T47D (cell line): Measurements from ENCODE around the gene TAP2.
"Not testable (repeated sequence)": the region's sequence is repeated elsewhere in the genome, so short reads cannot be mapped to it uniquely, and the experiment has no call there.

ENCODE experiments used
- DNase-seq, 2 experiments: peaks; one replicate each; pipeline versions ENCODE4 v3.0.0 to v3.0.0-alpha.2; 2011 to 2012; ENCODE audit warnings: low read depth in 1 of 2, low spot score in 1 of 2
- JUND ChIP-seq: IDR thresholded peaks from 2 replicates; pipeline ENCODE4 v1.6.1; 2012; ENCODE audit warnings: low read depth
- in situ Hi-C: cut with HindIII; loops from 2 replicates; pipeline ENCODE4 v1.10.0; 2016; ENCODE audit warnings: low sequenced_read_pairs, low pct_unique_long_range_greater_than_20kb

Gene TAP2

DNA sequence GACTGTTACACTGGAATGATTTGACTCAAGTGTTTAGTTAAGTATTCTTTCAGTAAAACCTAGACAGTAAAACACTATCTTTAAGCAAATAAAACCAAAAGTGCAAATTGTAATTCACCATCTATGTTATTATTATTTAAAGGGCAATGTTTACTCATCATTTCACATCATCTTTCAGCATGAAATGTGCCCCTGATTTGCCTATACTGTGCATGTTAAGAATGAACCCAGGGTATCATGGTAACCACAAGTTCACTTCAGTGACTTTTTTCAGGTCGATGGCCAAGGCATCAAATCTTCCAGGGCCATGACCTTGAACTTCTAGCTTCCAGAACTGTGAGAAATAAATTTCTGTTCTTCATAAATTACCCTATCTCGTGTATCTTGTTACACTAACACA is 19.7 kb downstream of the TAP2 start:
- no peak for TF ChIP-seq JUND
- DNase-seq = no peak
- in situ Hi-C loops = no loop called here

DNA sequence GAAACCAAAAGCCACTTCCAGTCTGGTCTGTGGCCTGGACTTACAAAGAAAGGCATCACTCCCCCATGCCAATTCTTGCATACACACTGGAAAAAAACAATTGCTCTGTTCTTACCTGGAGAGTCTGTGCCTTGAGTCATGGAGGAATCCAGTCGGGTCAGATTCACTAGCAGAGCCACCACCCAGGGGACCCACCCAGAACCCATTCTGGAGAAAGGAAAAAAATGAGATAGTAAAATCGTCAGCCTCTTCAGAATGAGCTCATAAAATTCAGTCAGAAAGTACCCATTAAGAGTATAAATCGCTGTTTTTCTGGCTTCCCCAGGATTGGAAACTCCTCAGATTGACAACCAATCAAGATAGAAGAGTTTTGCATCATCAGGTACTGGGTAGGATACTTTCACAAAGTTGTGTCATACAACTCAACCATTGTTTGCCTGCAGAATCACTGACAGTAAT is 21.8 kb downstream of the TAP2 start, which contains the start of gene HLA-DOB:
TSS of gene HLA-DOB (minus strand) at position 257 of the 459 bp plus-strand sequence. CDS start at position 206, 51 bp downstream.
- in situ Hi-C loops = no loop called here
- DNase-seq = peak; percentile 70 to 72
- TF ChIP-seq JUND = no peak

DNA sequence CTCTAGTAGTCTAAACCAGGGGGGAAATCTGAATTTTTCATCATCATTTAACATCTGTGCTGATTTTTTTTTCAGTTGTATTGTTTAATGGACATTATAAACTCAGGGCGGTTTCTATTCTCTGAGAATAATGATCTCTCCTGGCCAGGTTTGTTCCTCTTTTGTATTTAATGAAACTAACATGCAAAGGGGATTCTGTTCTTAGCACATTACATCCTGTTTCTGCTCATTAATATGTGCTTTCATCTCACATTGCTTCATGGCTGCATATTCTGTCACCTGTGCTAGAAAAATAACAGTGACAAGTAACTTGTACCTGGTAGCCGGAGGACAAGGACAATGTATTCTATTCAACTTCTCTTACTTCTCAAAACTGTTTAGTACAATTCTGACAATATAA is 22.5 kb downstream of the TAP2 start:
- no peak for TF ChIP-seq JUND
- in situ Hi-C loops = no loop called here
- no peak for DNase-seq

DNA sequence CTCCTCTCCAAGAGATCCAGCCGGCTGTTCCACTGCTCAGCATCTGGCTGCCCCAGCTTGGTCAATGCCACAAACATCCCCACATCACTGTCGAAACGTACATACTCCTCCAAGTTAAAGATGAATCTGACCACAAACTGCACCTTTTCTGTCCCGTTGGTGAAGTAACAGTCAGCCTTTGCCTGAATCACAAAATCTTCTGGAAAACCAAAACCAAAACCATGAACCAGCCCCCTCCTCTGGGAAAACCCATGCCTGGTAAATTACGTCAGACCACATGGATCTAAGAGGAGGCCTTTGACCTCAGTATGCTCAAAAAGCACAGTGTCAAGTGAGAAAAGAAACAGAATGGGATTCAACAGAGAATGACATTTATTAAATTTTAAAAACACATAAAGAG is 23.4 kb downstream of the TAP2 start:
- in situ Hi-C loops = no loop called here
- no peak for TF ChIP-seq JUND
- DNase-seq = no peak

DNA sequence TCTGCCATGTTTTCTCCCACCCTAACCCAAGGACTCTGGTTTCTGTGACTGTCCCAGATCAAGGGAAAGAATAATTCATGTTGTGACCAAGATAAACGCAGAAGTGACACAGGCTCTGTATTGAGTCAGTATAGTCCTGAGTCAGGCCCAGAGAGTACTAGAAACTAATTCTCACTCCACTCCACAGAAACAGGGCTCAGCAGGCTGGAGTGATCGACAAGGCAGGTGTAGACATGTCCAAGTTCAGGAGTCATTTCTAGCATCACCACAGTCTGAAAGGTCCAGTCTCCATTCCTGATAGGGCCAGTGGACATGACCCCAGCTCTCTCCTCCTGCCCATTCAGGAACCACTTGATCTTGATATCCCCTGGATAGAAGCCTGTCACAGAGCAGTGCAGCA is 24.4 kb downstream of the TAP2 start:
- no peak for TF ChIP-seq JUND
- DNase-seq = no peak

DNA sequence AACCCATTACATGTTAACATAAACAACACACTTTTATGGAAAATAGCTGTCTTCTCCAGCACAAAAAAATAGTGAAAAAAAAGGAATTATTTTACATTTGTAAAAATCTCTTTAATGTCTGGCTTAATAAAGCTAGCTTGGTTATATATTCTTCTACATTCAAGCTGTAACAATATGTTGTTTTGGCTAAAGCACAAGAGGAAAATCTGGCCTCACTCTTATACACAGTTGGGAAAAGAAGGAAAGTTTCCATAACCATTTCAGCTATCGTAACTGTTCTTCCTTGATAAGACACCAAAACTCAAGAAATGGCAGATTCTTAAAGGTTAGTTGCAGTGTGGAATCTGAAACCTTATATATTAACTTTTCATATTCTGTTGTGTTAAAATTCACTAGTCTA is 29.4 kb downstream of the TAP2 start:
- in situ Hi-C loops = no loop called here
- TF ChIP-seq JUND = no peak
- no peak for DNase-seq

More for the DNA sequence above, 24.4 kb downstream of the TAP2 start:
- in situ Hi-C loops = no loop called here

DNA sequence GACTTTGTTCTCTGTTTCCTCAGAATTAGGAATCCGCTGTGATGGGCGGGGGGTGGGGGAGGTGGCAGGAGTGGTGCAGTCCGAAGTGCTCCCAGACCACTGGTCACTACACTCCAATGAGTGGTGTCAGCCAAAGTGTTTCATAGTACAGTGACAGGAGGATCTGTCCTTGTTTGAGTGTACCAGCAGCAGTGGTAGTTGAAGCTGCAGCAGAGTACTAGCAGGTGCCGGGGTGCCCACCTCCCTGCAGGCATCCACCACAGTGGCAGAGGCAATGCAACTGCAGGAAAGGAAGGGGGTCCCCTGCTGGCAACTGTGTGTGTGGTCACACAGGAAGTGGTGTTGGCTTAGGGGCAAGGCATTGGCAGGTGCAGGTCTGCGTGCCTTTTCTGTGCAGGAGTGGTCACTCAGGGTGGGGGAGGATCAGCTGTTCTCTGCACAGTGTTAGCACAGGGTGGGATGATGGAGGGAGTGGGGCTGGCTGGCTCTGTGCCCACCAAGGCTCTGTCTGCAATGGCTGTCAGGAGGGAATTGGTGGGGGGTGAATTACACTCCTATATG is 31.4 kb downstream of the TAP2 start:
- in situ Hi-C loops = no loop called here
- no peak for TF ChIP-seq JUND
- no peak for DNase-seq

DNA sequence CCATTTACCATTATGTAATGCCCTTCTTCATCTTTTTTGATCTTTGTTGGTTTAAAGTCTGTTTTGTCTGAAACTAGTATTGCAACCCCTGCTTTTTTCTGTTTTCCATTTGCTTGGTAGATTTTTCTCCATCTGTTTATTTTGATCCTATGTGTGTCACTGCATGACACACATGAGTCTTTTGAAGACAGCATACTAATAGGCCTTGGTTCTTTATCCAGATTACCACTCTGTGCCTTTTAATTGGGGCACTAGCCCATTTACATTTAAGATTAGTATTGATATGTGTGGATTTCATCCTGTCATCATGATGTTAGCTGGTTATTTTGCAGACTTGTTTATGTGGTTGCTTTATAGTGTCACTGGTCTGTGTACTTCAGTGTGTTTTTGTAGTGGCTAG is 33.1 kb downstream of the TAP2 start:
- in situ Hi-C loops, DNase-seq: not testable (repeated sequence)

DNA sequence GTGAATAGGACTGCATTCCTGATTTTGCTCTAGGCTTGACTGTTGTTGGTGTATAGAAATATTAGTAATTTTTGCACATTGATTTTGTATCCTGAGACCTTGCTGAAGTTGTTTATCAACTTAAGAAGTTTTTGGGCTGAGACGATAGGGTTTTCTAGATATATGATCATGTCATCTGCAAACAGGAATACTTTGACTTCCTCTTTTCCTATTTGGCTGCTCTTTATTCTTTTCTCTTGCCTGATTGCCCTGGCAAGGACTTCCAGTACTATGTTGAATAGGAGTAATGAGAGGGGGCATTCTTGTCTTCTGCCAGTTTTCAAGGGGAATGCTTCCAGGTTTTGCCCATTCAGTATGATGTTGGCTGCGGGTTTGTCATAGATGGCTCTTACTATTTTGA is 35.1 kb downstream of the TAP2 start:
- in situ Hi-C loops = no loop called here
- no peak for DNase-seq
- no peak for TF ChIP-seq JUND

DNA sequence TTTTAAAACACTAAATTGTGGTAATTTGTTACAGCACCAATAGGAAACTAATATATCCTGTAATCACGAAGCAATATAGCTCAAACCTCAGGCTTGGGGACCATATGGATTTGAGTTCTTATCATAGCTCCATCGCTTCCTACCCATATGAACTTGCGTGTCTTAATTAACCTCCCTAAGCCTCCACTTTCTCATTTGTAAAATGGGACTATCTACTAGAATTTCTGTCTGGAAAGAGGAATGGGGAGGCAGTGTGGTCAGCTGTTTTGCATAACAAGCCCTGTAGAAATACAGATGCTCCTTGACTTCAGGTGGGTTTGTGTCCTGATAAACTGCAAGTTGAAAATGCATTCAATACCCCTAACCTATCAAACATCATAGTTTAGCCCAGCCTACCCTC is 38.8 kb downstream of the TAP2 start:
- no peak for TF ChIP-seq JUND
- in situ Hi-C loops = no loop called here
- DNase-seq = no peak

DNA sequence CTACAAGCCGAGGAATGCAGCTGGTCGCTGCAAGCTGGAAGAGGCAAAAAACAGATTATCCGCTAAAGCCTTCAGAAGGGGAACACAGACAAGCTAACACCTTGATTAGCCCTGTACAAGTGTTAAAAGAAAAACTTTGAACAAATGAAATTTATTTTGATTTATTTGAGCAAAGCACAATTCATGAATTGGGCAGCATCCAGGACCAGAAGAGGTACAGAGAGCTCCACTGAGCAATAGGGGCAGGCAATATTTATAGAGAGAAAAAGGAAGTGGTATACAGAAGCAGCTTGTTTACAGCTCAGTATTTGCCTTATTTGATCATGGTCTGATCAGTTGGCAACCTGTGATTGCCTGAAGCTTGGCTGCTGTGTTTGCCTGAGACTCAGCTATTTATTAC is 39.4 kb downstream of the TAP2 start:
- TF ChIP-seq JUND = no peak
- no peak for DNase-seq
- in situ Hi-C loops = no loop called here

DNA sequence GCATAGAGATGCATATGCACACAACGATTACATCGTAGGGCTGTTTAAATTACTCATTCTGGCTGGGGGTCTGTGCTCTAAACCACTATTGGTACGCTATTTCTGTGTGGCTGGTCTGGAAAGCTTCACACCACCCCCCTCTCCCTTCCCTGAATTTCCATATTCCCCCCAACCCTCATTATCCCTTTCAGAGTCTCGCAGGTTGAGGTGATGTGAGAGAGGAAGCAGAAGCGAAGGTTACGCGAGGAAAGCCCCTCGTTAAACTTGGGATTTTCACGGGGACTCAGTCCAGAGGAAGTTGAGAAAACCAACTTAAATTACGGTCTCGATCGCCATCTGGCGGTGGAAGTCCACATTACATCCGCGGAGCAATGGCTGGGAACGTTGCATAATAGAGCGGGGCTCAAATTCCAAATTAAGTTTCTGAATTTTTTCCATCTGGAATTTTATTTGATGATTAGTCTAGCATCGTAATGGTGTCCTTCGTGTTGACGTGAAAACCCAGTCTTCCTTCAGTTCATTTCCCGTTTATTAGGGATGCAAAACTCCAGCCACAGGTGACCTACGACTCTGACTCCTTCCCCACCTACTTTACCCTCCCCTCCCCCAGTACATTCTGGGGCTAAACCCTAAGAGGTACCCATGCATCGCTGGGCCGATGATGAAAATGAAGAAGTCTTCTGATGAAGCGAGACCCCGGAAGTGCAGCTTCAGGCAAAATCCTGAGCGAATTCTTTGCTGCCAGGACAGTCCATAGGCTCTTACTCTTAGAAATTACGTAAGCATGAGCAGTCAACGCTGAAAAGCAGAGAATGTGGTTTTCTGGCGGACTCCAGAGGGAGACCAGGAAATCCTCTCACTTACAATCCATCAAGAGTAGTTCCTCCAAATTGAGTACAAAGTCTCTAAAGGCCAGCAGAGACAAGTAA is 41.4 kb downstream of the TAP2 start:
- in situ Hi-C loops = no loop called here
- DNase-seq = peak; percentile 32 to 60

DNA sequence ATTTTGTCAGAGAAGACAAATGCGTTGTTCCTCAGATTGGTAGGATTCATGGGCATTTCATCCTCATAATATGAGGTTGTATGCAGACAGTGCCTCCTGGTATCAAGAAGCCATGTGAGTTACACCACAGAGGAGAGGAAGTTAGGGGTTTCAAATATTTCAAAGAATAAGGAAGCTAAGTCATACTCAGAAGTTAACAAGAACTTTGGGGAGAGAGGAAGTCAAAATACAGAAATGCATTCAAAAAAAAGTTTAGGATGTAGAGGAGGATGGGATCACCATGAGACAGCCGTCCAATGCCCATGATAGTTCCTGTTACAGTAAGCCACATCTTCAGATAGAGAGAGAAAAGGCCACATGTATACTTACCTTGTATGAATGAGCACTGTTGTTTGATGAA is 44.0 kb downstream of the TAP2 start:
- DNase-seq = no peak
- no peak for TF ChIP-seq JUND
- in situ Hi-C loops = no loop called here

More for the DNA sequence above, 41.4 kb downstream of the TAP2 start:
- no peak for TF ChIP-seq JUND

DNA sequence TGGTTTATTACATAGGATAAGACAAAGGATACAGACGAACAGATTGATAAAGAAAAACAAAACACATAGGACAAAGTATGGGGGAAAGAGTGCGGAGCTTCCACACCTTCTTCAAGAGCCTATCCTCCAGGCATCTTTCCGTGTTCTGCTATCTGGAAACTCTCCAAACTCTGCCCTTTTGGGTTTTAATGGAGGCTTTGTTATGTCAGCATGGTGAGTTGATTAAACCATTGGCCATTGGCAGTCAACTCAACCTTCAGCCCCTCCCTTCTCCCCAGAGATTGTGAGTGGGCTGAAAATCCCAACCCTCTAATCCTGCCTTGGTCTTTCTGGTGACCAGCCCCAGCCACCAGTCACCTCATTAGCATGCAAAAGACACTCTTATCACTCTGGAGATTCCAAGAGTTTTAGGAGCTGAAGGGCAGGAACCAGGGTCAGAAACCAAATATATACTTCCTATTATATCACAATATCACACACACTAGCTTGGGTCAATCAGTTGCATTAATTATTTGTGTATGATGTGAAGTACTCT is 45.6 kb downstream of the TAP2 start:
- in situ Hi-C loops = no loop called here
- DNase-seq = no peak
- no peak for TF ChIP-seq JUND
